Stimulated activated CD4-positive, alpha-beta T cell treated with anti-CD3 and anti-CD28 coated beads, Interleukin-1b, Interleukin-23, amount 100 ng/mL, for 1 hour (primary cell): ENCODE results near the gene FAM131A.

ENCODE experiments used
- DNase-seq, 2 donors: peaks; one replicate each; pipeline ENCODE4 v3.0.0-alpha.2; 2020; ENCODE audit warnings: low read depth in 2 of 2

FAM131A gene

GRCh38 chr3:184337399-184337714 is at the start of gene FAM131A:
Gene FAM131A, plus strand, starts transcription at chr3:184337600. Its CDS starts 31 bp downstream, at chr3:184337631.
- no peak for DNase-seq

- DNase-seq = peak; percentile 9 to 48
Measured at GRCh38 chr3:184289426-184289938, 47.9 kb upstream of the FAM131A start.

GRCh38 chr3:184290331-184290730 is 47.1 kb upstream of the FAM131A start:
- no peak for DNase-seq

GRCh38 chr3:184291044-184291737 is 46.2 kb upstream of the FAM131A start:
- no peak for DNase-seq

- DNase-seq = no peak
Measured at GRCh38 chr3:184291738-184292445, 45.5 kb upstream of the FAM131A start.

- DNase-seq = no peak
Measured at GRCh38 chr3:184295771-184296170, 41.6 kb upstream of the FAM131A start.

- no peak for DNase-seq
Measured at GRCh38 chr3:184296616-184297015, 40.8 kb upstream of the FAM131A start.

- peak; percentile 97 for DNase-seq
Measured at GRCh38 chr3:184298759-184299487, 38.5 kb upstream of the FAM131A start, which contains the start of gene PSMD2. Gene PSMD2, plus strand, starts transcription at chr3:184299241. Its CDS starts 26 bp downstream, at chr3:184299267.

GRCh38 chr3:184299488-184300377 is 37.7 kb upstream of the FAM131A start:
- DNase-seq = no peak

GRCh38 chr3:184300378-184300720 is 37.1 kb upstream of the FAM131A start:
- DNase-seq = no peak

GRCh38 chr3:184305577-184305976 is 31.8 kb upstream of the FAM131A start:
- no peak for DNase-seq

GRCh38 chr3:184306341-184306972 is 30.9 kb upstream of the FAM131A start:
- DNase-seq = no peak

- no peak for DNase-seq
Measured at GRCh38 chr3:184307915-184308314, 29.5 kb upstream of the FAM131A start.

GRCh38 chr3:184308744-184309143 is 28.7 kb upstream of the FAM131A start:
- DNase-seq = no peak

GRCh38 chr3:184311633-184312032 is 25.8 kb upstream of the FAM131A start:
- no peak for DNase-seq

- peak; percentile 81 to 88 for DNase-seq
Measured at GRCh38 chr3:184314363-184314699, 23.1 kb upstream of the FAM131A start, which contains the start of gene EIF4G1. Gene EIF4G1, plus strand, starts transcription at chr3:184314606. Its CDS starts 1,191 bp downstream, at chr3:184315797.

GRCh38 chr3:184314700-184315542 is 22.5 kb upstream of the FAM131A start:
- peak in 1 of 2 donors; percentile 39 for DNase-seq

- DNase-seq = no peak
Measured at GRCh38 chr3:184315543-184315867, 21.9 kb upstream of the FAM131A start.

- DNase-seq = no peak
Measured at GRCh38 chr3:184315871-184316661, 21.3 kb upstream of the FAM131A start.
